Breast epithelium (tissue), 3 donors: ENCODE data around the gene WWTR1.

Source experiments
- POLR2AphosphoS5 ChIP-seq, 3 donors: sonication (generic); formaldehyde crosslinking; IDR thresholded peaks; one replicate each; pipeline ENCODE4 v1.6.1; 2017; ENCODE audit warnings: antibody characterized with exemption in 3 of 3
- TF ChIP-seq, protein P1 (sequence below), 3 donors: fragments of 450-650 bp; IDR thresholded peaks; one replicate each; pipeline ENCODE4 v1.5.1; 2016 to 2017; ENCODE audit warnings: antibody characterized with exemption in 3 of 3, mild to moderate bottlenecking in 3 of 3, moderate library complexity in 3 of 3

DNA sequence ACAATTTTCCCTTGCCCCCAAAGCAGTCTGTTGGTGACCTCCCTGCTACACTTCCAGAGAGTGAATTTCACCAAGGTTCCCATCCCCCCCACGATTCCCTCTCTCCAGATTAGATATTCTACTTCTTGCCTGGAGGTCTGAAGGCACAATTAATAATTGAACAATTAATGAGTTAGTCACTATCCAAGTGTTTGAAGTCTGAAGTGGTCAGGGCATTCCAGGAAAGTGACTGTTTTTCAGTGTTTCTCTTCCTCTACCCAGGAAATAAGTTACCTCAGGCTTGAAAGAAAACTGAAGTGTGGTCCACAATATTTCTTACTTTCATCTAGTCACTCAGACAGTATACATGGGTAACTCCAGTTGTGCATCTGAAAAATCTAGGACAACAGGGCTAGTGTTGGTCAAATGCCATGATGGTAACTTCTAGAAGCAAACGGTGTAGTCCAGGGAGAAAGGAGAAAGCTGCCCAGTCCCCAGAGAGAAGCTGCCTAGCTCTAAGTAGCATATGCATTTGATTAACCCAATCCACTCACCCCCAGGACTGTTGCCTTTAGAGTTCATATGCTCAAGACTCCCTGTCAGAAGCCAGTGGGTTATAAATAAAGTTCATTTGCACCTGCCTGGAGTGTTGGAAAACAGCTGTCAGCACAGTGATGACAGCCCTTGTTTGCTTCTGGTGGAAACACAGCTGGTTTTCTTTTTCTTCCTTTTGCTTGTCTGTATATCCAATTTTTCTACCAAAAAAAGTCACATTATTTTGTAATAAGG is 185.6 kb downstream of the WWTR1 start:
- TF ChIP-seq, protein P1, sequence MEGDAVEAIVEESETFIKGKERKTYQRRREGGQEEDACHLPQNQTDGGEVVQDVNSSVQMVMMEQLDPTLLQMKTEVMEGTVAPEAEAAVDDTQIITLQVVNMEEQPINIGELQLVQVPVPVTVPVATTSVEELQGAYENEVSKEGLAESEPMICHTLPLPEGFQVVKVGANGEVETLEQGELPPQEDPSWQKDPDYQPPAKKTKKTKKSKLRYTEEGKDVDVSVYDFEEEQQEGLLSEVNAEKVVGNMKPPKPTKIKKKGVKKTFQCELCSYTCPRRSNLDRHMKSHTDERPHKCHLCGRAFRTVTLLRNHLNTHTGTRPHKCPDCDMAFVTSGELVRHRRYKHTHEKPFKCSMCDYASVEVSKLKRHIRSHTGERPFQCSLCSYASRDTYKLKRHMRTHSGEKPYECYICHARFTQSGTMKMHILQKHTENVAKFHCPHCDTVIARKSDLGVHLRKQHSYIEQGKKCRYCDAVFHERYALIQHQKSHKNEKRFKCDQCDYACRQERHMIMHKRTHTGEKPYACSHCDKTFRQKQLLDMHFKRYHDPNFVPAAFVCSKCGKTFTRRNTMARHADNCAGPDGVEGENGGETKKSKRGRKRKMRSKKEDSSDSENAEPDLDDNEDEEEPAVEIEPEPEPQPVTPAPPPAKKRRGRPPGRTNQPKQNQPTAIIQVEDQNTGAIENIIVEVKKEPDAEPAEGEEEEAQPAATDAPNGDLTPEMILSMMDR (IDR thresholded peaks at IDR 0.05): no peak
- no peak for TF ChIP-seq POLR2AphosphoS5 (IDR thresholded peaks at IDR 0.05)
